GM12872 (cell line): ENCODE data around the gene MAB21L3.

Experiments used
- TF ChIP-seq, protein P1 (sequence below): IDR thresholded peaks from 3 replicates; pipeline ENCODE4 v1.5.1; 2011; ENCODE audit warnings: low read depth, mild to moderate bottlenecking, low read length, moderate library complexity; ENCODE audit not compliant: insufficient read depth

Gene MAB21L3

DNA sequence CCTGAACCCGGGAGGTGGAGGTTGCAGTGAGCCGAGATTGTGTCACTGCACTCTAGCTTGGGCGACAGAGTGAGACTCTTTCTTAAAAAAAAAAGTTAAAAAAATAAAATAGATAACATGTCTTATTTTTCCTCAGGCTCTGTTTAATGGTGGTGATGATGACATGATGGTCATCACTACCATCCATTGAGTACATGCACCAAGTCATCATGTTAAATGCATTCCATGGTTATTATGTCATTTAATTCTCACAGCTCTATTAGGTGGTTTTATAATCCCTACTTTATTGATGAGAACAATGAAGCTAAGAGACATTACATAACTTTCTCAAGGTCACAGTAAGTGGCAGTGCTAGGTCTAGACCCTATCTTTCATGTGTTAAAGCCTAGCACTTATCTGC, 34.4 kb upstream of the MAB21L3 start:
- TF ChIP-seq, protein P1, sequence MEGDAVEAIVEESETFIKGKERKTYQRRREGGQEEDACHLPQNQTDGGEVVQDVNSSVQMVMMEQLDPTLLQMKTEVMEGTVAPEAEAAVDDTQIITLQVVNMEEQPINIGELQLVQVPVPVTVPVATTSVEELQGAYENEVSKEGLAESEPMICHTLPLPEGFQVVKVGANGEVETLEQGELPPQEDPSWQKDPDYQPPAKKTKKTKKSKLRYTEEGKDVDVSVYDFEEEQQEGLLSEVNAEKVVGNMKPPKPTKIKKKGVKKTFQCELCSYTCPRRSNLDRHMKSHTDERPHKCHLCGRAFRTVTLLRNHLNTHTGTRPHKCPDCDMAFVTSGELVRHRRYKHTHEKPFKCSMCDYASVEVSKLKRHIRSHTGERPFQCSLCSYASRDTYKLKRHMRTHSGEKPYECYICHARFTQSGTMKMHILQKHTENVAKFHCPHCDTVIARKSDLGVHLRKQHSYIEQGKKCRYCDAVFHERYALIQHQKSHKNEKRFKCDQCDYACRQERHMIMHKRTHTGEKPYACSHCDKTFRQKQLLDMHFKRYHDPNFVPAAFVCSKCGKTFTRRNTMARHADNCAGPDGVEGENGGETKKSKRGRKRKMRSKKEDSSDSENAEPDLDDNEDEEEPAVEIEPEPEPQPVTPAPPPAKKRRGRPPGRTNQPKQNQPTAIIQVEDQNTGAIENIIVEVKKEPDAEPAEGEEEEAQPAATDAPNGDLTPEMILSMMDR: no peak

DNA sequence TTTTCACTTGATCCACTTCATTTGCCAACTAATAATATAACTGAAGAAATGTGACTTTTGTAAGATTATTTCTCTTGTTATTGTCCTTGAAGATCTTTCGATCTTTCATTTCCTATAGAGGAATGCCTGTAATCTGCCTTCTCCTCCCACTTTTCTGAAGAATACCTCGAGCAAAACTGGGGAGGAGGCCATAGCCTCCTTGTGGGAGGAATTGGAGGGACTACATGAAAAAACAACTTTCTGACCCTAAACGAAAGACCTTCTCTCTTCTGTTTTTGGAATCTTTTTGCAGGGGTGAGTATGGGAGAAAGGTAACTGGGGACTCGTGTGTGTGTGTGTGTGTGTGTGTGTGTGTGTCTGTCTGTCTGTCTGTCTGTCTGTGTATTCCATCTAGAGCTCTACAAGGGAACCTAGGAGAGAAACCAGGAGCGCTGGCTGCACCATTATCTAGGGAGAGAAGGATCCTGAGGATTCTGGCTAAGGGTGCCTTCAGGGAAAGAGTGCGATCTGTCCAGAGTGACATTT, 32.4 kb upstream of the MAB21L3 start:
- TF ChIP-seq, protein P1: no peak

DNA sequence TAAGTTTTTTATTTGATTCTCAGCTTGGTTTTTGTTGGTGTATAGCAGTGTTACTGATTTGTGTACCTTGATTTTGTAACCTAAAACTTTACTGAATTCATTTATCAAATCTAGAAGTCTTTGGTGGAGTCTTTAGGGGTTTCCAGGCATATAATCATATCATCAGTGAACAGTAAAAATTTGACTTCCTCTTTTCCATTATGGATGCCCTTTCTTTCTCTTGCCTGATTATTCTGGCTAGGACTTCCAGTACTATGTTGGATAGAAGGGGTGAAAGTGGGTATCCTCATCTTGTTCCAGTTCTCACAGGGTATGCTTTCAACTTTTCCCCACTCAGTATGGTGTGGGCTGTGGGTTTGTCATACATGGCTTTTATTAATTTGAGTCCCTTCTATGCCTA, 23.6 kb upstream of the MAB21L3 start:
- TF ChIP-seq, protein P1: no peak

DNA sequence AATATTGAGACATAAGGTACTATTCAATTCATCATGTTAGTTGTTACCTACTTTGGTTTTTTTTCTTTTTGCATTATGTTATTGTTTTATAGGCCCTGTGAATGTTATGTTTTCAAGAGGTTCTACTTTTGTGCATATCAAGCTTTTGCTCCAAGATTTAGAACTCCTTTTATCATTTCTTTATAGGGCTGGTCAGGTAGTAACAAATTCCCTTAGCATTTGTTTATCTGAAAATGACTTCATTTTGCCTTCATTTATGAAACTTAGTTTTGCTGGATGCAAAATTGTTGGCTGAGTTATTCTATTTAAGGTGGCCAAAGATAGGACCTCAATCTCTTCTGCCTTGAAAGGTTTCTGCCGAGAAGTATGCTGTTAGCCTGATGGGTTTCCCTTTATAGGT, 21.3 kb upstream of the MAB21L3 start:
- TF ChIP-seq, protein P1: no peak

DNA sequence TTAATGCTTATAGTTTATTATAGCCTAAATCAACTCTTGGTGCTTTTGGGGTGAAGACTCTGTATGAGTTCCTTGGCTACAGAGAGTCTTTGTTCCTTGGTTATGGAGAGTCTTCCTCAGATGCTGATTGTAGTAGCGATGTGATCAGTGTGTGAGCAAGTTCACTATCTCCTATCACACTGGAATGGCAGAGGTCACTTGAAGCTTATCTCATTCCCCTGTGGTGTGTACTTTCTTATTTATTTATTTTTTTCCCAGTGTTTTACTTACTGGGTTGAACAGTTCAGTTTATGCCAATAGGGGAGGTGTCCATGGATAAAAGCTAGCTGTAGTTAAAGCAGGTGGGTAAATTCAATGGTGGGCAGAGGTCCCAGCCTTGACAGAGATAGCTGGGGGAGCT, 20.1 kb upstream of the MAB21L3 start:
- TF ChIP-seq, protein P1: no peak

DNA sequence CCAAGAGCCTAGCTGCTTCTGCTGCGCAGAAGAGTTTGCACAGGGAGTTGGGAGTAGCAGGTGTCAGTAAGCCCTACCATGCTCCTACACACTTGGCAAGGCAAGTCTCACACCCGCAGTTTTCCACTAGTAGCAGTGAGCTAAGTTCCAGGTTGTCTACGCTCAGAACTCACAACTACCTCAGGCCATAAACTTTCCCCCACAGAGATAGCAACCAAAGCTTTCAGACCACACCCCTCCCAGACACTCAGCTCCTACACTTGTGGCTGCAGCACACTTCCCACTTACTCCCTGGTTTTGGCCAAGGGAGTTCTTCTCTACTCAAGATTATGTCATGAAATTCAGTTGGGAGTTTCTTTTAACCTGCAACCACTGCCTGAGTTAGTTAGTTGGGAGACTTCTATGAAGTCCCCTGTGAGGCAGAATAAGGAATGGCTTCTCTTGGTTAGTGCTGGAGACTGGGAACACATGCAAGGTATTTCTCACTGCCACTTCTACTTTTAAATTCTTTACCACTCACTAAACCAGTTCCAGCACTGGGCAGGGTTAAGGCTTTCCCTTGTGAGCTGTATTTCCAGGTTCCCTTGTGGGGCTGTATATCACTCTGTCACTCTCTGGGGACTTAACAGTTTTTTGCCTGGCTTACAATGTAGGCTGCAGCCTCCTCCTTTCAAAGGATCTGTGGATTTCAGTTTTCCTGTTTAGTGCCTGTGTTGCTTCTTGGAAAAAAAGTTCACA, 18.3 kb upstream of the MAB21L3 start:
- TF ChIP-seq, protein P1: no peak

DNA sequence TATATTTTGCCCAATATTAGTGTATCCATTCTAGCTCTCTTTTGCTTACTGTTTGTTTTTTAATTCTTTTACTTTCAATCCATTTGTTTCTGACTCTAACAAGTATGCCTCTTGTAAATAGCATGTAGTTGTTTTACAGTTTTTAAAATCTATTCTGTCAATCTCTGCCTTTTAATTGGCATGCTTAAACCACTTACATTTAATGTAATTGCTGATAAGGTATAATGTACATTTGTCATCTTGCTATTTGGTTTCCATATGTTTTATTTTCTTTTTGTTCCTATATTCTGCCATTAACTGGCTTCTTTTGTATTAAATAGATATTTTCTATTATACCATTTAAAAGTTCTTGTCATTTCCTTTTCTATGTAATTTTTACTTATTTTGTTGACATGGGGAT, 16.2 kb upstream of the MAB21L3 start:
- TF ChIP-seq, protein P1: no peak
